Posterior vena cava (tissue), 2 donors: ENCODE measurements around the gene CXCL14. TPM values are rescaled to one million over a fixed set of nuclear protein-coding genes. Genes with fewer than 3 reads are reported as not detected.
"Not testable (repeated sequence)": the region's sequence is repeated elsewhere in the genome, so short reads cannot be mapped to it uniquely, and the experiment has no call there.

Experiments used
- DNase-seq: peaks from one replicate; pipeline ENCODE4 v3.0.0-alpha.2; 2020; ENCODE audit warnings: low spot score
- intact Hi-C, 2 donors: fragments of 100-400 bp; cut with DNase I; formaldehyde crosslinking; loops; one replicate each; pipeline versions ENCODE4 v1.14.1 to v1.14.2; 2022 to 2023
- total RNA-seq, 2 donors: library from RNA; stranded (reverse); fragmentation: NEBNext Ultra II Directional; extraction: Animal tissue kit (Norgen Biotek cat#: 25700); gene quantifications; one replicate each; pipeline ENCODE4 v1.2.1, GENCODE V29; 2021
- donor health status: DM: yes; HTN: yes; CAD: no.
- donor health status: DM: yes; HTN: yes; CAD: no.

Gene CXCL14
- total RNA-seq, 2 donors from 2014 or later, result 52.6 to 87.3 TPM

DNA sequence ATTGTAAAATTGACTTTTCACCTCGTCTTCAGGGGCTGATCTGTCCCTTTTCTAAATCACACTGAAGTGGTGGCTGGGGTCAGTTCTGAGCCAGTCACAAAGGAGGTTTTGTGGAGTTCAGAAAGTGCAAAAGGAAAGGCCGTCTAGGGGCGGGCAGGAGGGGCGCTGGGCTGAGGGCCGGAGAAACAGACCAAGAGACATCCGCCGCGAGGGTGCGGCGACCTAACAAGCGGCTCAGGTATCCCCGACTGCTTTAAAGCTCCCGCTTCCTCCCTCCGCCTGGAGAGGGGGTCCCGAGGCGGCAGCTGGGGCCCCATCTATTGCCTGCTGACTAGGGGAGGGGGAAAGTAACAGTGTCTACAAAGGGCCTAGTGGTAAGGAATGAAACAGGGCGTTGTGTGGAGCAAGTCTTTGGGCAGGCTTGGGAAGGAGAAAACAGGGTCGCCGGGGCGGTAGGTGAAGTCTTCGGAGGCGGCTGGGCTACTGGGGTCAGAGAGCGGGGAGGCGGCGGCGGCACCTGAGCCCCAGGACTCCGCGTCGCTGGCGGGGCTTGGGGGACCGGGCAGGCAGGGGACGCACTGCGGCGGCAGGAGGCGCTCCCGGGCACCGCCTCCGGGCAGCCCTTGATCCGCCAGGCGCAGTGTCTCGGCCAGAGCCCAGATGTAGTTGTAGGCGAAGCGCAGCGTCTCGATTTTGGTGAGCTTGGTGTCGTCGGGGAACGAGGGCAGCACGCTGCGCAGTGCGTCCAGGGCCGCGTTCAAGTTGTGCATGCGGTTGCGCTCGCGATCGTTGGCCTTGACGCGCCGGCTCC is 44.0 kb downstream of the CXCL14 start:
- intact Hi-C loops, result no loop called here
- no peak for DNase-seq

DNA sequence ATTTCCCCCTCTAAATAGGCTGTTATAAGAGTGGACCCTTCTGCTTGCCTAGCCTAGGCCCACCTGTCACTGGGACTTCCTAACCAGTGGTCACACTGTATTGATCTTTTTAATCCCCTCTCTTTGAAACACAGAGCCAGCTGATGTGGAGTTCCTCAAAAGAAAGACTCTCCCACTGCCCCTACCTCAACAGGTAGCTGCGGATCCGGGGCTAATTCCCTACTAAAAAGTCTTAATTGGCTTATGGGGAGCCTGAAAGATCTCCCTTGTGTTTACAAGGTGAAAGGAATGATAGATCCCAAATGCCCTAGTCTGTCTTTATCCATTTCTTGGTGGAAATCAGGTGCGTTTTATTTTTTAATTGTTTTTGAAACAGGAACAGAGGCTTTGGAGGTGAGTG is 45.0 kb downstream of the CXCL14 start:
- intact Hi-C loops, result no loop called here
- no peak for DNase-seq

DNA sequence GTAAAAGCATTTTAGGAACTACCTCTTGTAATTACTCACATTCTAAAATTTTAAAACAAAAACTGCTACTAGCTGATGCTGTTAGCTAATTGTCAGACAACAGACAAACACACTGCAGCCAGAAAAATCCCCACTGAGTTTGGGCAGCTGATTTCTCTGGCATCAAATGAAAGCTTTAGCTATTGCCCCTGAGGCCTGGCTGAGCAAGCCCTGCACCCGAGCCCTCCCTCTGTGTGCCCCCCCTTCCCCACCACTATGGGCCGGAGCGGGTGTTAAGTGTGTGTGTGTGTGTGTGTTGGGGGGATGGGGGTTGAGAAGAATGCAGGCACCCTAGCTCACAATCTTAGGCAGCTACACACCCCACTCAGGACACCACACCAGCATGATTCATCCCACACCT is 45.5 kb downstream of the CXCL14 start:
- intact Hi-C loops, result no loop called here
- DNase-seq, result no peak

DNA sequence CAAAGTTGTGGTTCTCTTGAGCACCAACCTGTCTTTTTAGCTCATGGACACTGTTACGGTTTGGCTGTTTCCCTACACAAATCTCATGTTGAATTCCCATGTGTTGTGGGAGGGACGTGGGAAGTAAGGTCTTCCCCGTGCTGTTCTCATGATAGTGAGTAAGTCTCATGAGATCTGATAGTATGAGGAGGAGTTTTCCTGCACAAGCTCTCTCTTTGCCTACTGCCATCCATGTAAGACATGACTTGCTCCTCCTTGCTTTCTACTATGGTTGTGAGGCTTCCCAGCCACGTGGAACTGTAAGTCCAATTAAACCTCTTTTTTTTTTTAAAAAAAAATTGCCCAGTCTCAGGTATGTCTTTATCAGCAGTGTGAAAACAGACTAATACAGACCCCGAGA is 49.2 kb downstream of the CXCL14 start:
- DNase-seq, intact Hi-C loops: not testable (repeated sequence)

DNA sequence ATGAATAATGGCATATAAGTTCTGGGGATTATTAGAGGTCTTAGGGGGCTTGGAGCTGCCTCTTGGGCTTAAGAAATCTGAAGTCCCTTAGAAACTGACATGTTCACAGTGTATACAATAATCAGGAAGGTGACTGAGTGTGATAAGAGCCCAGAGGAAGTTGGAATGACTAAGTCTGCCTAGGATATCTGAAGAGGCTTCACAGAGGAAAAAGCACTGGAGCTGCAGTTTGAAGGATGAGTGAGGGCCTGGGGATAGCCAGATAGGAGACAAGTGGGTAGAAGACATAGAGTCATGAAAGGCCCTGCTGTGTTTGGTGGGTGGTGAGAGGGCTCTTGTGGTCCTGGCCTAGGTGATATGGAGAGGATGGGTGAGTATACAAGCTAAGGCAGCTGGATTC is 51.9 kb downstream of the CXCL14 start:
- no peak for DNase-seq
- intact Hi-C loops, result no loop called here

DNA sequence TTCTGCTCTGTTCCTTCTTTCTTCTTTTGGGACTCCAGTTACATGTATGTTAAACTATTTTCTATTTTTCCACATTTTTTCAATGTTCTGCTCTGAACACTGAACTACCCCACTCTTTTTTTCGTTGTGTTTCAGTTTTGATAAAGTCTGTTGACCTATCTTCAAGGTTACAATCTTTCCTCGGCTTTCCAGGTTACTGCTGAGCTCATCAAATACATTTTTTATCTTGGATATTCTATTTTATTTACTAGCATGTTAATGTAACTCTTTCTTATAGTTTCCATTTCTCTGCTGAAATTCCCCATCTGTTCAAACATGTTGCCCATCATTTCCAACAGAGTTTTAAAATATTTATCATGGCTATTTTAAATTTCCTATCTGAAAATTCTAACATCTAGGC is 56.8 kb downstream of the CXCL14 start:
- intact Hi-C loops, result no loop called here
- DNase-seq, result no peak

Other genes with a start within 250 kb of the CXCL14 start
- gene MACROH2A1, start 179.8 kb downstream of the CXCL14 start, total RNA-seq, result 10 to 100 TPM; 98.0 to 99.6 TPM
- gene DCANP1, start 131.6 kb downstream of the CXCL14 start, total RNA-seq, result not detected
- not detected for gene TIFAB, start 126.6 kb downstream of the CXCL14 start, total RNA-seq
- gene NEUROG1, start 43.0 kb downstream of the CXCL14 start, total RNA-seq, result not detected